Stimulated activated CD4-positive, alpha-beta T cell treated with anti-CD3 and anti-CD28 coated beads, Interleukin-4, amount 100 ng/mL, for 4 hours (primary cell): ENCODE data around the gene MAGEA11.
"Not testable (repeated sequence)": the region's sequence is repeated elsewhere in the genome, so short reads cannot be mapped to it uniquely, and the experiment has no call there.

Experiments used
- DNase-seq, 2 experiments: peaks; one replicate each; pipeline ENCODE4 v3.0.0-alpha.2; 2020

Gene MAGEA11

DNA sequence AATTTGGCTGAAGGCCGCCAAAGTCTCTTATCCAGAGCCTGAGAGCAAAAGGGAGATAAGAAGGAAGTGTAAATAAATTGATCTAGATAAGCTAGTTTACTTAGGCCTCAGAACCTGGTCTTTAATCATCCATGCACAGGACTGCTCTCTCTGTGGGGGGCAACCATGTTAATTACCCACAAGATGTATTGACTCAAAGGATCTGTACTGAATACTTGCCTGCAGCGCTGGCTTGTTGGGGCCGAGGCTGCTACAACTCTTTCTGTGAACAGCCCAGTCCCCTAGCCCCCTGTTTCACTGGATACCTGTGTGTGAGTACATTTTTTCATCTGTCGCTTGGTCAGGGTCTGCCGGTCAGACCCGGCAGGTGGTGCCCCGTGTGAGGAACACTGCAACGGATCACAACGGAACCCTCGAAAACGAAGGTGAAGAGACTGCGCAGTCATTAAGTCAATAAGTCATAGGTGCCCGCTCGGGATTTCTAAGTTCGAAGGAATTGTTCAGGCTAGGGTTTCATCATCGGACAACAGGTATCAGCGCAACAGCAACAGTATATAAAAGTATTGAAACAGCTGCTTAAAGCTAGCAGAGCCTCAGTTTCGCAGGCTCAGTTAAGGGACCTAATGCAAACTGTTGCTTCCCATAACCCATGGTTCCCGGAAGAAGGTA is 8.3 kb downstream of the MAGEA11 start:
- no peak for DNase-seq

DNA sequence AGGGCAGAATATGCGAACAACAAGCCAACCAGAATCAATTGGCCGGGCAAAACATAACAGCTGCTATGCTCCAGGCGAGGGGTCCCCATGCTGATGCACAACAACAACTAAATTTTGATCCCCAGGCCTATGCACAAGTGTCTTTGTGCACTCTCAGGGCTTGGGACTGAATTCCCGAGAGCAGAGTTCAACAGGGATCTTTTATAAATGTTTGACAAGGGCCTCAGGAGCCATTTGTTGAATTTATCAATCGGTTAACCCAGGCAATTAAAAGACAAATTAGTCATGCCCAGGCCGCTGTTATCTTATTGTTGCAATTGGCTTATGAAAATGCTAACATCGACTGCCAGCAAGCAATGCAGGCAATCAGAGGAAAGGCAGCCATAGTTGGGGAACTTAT is 9.4 kb downstream of the MAGEA11 start:
- not testable (repeated sequence) for DNase-seq

DNA sequence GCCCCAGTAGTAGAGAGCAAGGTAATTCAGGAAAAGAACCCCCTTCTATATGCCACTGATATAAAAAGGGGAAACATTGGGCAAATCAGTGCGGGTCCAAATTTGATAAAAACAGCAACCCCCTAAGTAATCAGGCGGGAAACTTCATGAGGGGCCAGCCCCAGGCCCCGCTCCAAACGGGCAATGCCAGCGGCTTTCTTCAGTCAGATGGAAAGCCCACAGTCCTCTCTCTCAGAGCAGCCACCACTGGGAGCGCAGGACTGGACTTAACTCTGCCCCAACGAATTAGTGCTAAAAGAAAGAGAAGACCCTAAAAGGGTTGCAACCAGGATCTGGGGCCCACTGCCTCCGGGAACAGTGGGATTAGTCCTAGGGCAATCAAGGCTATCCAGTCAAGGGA is 9.9 kb downstream of the MAGEA11 start:
- no peak for DNase-seq

DNA sequence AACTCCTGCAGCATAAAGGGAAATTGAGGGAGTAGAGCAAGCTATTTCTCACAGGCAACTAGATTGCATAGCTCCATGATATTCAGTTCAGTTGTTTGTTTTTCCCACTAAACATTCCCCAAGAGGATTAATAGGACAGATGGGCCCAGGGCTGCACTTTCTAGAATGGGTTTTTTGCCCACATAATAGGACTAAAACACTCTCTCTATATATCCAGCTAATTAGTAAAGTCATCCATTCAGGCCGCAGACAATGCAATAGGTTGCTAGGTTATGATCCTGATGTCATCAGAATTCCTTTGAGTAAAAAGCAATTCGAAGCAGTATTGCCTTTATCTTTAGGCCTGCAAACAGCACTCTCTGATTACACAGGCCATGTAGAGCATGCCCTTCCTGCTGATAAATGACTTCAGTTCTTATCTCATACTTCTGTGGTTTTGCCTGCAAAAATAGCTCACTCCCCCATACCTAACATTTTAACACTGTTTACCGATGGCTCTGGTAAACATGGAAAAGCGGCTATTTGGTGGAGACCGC is 11.8 kb downstream of the MAGEA11 start:
- not testable (repeated sequence) for DNase-seq

DNA sequence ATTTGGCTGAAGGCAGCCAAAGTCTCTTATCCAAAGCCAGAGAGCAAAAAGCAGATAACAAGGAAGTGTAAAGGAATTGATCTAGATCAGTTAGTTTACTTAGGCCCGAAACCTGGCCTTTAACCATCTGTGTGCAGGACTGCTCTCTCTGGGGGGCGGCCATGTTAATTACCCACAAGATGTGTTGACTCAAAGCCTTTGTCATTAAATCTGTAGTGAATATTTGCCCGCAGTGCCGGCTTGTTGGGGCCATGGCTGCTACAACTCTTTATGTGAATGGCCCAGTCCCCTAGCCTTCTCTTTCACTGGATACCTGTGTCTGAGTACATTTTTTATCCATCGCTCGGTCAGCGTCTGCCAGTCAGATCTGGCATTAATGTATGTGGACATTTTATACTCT is 15.4 kb downstream of the MAGEA11 start:
- DNase-seq: not testable (repeated sequence)

DNA sequence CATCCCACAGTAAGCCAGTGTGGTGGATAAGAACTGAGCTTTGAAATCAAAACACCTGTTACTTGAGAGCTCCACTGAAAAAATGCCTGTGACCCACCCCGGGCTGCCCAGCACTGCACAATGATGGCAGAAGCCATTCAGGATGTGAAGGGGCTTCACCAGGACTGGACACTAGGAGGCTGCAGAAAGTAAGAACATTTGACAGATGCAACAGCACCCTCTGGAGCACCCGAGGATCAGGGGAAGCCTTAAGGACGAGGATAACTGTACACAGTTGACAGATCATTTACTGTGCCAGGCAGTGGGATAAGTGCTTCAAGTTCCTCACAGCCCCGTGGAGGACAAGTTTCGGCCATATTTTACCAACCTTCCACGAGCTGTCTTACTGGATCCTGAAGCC is 30.4 kb downstream of the MAGEA11 start:
- not testable (repeated sequence) for DNase-seq

DNA sequence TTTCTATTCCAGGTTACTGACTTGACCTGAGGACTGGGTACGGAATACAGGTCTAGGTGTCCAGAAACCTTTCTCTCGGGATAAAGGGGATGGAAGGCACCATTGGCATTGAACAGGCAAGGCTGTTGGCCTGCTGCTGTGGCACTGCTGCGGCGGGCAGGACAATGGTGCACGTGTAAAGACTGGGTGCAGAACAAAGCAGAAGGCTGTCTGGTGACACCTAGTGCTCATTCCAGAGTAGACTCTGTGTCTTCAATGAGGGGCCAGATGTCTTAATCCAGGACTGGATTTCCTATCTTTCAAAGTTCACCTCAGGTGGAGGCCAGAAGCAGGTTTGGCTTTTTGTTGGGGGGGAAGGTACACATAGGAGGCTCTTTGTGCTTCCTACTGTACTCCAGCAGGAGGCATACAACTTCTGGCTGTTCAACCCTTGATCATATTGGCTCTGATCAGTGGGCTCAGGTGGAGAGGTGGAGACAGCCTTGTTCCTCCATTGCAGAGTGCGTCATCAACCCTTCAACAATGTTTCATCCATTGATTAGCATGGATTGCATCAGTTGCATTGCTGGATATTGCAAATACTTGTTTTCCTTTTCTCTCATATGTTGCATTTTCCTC is 34.6 kb downstream of the MAGEA11 start:
- not testable (repeated sequence) for DNase-seq

DNA sequence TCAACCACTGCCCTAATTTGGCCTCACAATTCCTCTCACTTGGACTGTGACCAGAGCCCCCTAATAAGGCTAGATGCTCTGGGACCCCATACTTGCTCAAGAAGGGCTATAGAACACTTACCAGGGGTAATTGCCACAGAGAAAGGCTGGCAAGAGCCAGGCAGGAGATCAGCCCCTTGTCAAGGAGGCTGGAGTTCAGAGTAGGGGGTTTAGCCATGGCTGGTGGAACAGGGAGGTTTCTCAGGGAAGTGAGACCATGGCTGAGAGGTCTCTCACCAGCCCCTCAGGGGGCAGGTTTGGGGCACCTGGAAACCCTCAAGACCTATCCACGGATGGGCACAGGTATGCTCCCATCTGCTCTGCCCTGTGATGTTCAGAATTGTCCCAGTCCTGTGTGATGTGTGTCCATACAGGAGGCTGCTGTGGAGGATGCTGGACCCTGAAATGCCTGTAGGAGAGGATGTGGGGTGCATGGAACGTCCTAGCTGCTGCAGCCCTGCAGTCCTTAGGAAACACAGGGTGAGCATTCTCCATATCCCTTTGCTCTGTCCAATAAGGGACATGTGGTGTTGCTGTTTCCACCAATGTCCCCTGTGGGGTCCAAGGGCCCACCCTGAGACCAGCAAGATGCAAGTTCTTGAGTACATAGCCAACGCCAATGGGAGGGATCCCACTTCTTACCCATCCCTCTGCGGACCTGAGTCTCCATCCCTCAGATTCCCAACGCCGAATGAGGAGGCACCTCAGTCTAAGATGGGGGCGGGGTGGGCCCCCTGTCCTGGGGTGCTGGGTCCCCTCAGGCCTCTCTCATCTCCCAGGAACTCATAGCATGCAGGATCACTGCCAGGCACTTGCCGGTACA is 45.6 kb downstream of the MAGEA11 start:
- DNase-seq: no peak

DNA sequence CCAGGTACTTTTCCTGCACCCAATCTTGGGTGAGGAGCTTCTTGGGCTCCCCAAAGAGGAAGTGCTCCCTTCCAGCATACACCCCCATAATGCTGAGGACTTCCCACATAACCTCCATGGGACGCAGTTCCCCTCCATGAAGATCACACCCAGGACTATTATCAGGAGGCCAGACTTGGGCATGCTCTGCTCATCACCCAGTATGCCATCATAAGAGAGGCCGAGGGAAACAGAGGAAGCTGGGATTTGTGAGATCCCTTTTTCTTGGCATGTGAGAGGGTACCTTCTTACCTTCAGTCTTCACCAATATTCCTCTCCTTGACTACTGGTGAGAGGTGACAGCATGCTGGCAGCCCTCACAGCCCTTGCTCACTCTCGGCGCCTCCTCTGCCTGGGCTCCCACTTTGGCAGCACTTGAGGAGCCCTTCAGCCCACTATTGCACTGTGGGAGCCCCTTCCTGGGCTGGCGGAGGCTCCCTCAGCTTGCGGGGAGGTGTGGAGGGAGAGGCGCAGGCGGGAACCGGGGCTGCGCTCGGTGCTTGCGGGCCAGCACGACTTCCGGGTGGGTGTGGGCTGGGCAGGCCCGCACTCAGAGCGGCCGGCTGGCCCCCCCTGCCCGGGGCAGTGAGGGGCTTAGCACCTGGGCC is 46.3 kb downstream of the MAGEA11 start:
- DNase-seq: no peak

DNA sequence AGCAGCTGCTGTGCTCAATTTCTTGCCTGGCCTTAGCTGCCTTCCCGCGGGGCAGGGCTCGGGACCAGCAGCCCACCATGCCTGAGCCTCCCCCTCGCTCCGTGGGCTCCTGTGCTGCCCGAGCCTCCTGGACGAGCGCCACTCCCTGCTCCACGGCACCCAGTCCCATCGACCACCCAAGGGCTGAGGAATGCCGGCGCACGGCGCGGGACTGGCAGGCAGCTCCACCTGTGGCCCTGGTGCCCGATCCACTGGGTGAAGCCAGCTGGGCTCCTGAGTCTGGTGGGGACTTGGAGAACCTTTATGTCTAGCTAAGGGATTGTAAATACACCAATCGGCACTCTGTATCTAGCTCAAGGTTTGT is 46.8 kb downstream of the MAGEA11 start:
- DNase-seq: not testable (repeated sequence)

DNA sequence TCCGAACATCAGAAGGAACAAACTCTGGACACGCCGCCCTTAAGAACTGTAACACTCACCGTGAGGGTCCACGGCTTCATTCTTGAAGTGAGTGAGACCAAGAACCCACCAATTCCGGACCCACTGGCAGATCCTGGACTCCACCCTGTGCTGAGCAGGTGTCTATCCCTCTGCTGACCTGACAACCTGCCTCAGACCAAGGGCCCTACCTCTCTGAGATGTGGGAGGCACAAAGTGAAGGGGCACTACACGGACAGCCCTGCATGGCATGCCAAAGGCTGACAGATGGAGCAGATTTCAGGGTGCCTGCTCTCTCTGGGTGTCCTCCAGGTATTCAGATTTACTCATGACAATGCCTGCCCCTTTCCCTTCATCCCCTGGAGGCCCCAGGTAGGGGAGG is 48.0 kb downstream of the MAGEA11 start:
- DNase-seq: no peak

DNA sequence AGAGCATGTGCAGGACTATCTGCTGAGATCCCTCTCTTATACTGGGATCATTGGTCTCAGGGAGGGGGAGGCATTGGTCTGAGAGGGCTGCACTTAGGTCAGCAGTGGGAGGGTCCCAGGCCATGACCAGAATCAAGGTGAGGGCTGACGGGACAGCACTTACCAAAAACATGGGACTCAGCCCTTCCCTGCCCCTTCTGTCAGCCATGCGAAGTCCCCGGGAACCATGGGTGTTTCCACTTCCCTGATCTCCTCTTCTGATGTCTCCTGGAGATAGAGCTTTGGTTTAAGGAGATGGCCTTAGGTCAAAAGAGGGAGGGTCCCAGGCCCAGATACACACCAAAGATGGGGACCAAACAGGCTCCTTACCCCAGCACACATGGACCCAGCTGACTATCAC is 49.1 kb downstream of the MAGEA11 start:
- no peak for DNase-seq

DNA sequence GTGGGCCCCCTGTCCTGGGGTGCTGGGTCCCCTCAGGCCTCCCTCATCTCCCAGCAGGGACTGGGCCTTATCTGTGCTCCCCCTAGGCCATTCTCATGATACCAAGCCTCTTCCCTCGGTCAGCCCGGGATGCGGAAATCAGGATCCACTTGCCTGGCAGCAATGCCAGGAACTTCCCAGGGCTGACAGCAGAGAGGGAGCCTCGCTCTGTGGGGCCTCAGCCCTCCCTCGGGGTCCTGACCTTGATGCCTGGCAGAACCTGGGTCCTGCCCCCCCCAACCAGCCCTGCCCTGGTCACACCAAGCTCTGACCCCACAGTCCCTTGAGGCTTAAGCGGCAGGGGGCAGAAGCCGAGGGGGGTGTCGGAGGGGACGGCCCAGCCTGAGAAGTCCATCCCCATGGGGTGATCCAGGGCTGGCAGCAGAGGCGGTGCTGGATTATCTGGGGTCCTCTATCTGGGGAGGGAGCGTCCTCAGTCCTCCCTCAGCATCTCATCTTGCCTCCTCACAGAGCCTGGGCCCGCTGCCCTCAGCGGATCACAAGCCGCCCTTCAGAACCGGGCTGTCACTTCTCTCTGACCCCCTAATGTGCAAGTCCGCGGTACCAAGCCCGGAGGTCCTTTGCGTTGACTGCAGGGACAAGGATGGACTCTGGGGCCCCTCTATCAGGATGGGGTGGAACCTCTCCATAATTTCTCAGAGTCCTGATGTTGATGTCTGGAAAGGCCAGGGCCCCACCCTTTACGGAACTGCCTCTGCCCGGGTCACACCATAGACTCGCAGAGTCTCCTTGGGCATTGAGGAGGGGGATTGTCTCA is 50.2 kb downstream of the MAGEA11 start:
- DNase-seq: not testable (repeated sequence)

DNA sequence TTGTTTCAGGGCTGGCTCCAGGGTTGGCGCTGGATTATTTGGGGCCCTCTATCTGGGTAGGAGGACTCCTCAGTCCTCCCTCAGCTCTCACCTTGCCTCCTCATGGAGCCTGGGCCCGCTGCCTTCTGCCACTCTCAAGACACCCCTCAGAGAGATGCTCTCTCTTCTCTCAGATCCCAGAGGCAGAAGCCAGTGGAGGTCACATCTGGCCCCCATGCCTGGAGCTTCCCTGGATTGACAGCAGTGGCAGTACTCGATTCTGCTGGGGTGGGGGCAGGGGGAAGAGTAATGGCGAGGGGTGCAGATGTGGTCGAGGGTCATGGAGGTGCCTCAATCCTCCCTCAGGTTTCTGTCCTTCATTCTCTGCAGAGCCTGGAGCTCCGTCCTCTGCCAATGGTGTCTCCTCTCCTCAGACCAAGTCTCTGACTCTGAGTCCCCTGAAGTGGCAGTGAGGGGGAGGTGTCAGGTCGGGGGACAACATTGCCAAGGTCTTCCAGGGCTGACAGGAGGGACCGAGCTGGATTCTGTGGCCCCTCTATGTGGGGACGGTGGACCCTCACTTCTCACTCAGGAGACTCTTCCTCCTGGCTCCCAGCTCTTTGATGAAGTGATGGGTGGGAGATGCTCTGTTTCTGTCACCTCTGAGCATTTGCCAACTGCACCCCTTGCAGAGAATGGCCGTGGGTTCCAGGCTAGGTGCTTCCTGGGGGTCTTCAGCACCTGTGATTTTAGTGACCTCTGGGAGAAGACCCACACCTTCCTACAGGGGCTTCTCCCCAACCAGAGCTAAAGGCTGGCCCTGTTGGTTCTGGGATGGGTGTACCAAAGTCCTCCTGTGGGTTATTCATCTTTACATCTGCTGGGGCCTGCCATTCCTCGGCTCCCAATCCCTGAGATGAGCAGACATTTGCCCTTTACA is 51.1 kb downstream of the MAGEA11 start:
- DNase-seq: no peak
